DND-41 (cell line): ENCODE data around the gene ABCE1.

Experiments
- CTCF ChIP-seq: IDR thresholded peaks from 2 replicates; pipeline ENCODE4 v1.5.1; 2012; ENCODE audit warnings: borderline replicate concordance, low read length, moderate library complexity, mild to moderate bottlenecking; ENCODE audit not compliant: poor library complexity, severe bottlenecking; ENCODE audit errors: extremely low read depth
- EZH2 ChIP-seq: IDR thresholded peaks from 3 replicates; pipeline ENCODE4 v1.6.1; 2012; ENCODE audit warnings: borderline replicate concordance, low read depth, mild to moderate bottlenecking, moderate library complexity, low read length, inconsistent platforms; ENCODE audit not compliant: severe bottlenecking

DNA sequence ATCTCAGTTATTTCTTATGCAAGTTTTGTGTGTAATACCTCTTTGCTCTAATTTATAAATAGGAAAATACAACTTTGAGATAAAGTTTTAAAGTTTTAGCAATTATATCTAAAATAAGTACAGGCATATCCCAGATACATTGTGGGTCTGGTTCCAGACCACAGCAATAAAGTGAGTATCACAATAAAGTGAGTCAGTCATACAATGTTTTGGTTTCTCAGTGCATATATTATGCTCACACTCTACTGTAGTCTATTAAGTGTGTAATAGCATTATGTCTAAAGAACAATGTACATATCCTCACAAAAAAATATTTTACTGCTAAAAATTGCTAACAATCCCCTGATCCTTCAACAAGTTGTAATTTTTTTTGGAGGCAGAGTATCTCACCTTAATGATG, 49.3 kb upstream of the ABCE1 start:
- TF ChIP-seq CTCF = no peak
- no peak for TF ChIP-seq EZH2
